Common myeloid progenitor, CD34-positive (primary cell): ENCODE results near the gene ARHGEF4.

Experiments used
- CTCF ChIA-PET: fragments of 350-600 bp; sonication (Branson Sonifier 250); formaldehyde crosslinking; loops from one replicate; lab custom pipeline; 2021; ENCODE audit warnings: antibody characterized with exemption; lab: Charles Lee
- POLR2A ChIA-PET: fragments of 350-600 bp; sonication (Branson Sonifier 250); formaldehyde crosslinking; loops from one replicate; lab custom pipeline; 2021; ENCODE audit warnings: antibody characterized with exemption; lab: Charles Lee
- DNase-seq, 3 donors: peaks; one replicate each; pipeline versions ENCODE4 v3.0.0 to v3.0.0-alpha.2; 2013
- H3K27ac ChIP-seq, 2 experiments: 1 replicate in 1 of 2; 2 replicates in 1 of 2; pipeline ENCODE4 v1.7.0; 2013; ENCODE audit warnings: inconsistent platforms in 2 of 2, low read length in 2 of 2, mild to moderate bottlenecking in 2 of 2, low read depth in 1 of 2, moderate library complexity in 1 of 2; ENCODE audit not compliant: severe bottlenecking in 2 of 2, insufficient read depth in 1 of 2, poor library complexity in 1 of 2
- H3K27me3 ChIP-seq, 5 experiments: replicated peaks in 2 of 5; 1 replicate in 3 of 5; 2 replicates in 2 of 5; pipeline versions ENCODE4 v1.6.1 to v1.7.0; 2013; ENCODE audit warnings: low read length in 4 of 5, mild to moderate bottlenecking in 2 of 5, moderate library complexity in 2 of 5, inconsistent platforms in 1 of 5; ENCODE audit not compliant: insufficient read depth in 5 of 5, control insufficient read depth in 4 of 5
- H3K36me3 ChIP-seq, 4 experiments: 1 replicate in 2 of 4; 2 replicates in 2 of 4; pipeline versions ENCODE4 v1.6.1 to v1.7.0; 2013; ENCODE audit warnings: low read length in 3 of 4, control low read depth in 1 of 4, mild to moderate bottlenecking in 1 of 4; ENCODE audit not compliant: control insufficient read depth in 4 of 4, insufficient read depth in 4 of 4
- H3K4me1 ChIP-seq, 4 experiments: 1 replicate in 3 of 4; 2 replicates in 1 of 4; pipeline versions ENCODE4 v1.6.1 to v1.7.1; 2013; ENCODE audit warnings: low read length in 3 of 4, mild to moderate bottlenecking in 3 of 4, control low read depth in 1 of 4, inconsistent platforms in 1 of 4, moderate library complexity in 1 of 4; ENCODE audit not compliant: control insufficient read depth in 4 of 4, insufficient read depth in 4 of 4; ENCODE audit errors: control extremely low read depth in 1 of 4
- H3K4me3 ChIP-seq, 7 experiments: 1 replicate in 4 of 7; 2 replicates in 3 of 7; pipeline versions ENCODE4 v1.5.1 to v1.7.0; 2013; ENCODE audit warnings: mild to moderate bottlenecking in 7 of 7, low read length in 6 of 7, moderate library complexity in 6 of 7, inconsistent platforms in 2 of 7, low read depth in 2 of 7, control low read depth in 1 of 7; ENCODE audit not compliant: insufficient read depth in 4 of 7, control insufficient read depth in 1 of 7; ENCODE audit errors: extremely low read depth in 1 of 7
- H3K9me3 ChIP-seq, 5 experiments: 1 replicate in 4 of 5; 2 replicates in 1 of 5; pipeline versions ENCODE4 v1.6.1 to v1.7.1; 2013; ENCODE audit warnings: low read length in 4 of 5, mild to moderate bottlenecking in 2 of 5, inconsistent platforms in 1 of 5, low read depth in 1 of 5, moderate library complexity in 1 of 5; ENCODE audit not compliant: control insufficient read depth in 4 of 5, insufficient read depth in 2 of 5; ENCODE audit errors: control extremely low read depth in 1 of 5
- WGBS: methylation state at CpG from one replicate; pipeline ENCODE4 v1.1.5; 2013; ENCODE audit not compliant: insufficient coverage; 5-methylcytosine and 5-hydroxymethylcytosine counted together

The ARHGEF4 gene

DNA sequence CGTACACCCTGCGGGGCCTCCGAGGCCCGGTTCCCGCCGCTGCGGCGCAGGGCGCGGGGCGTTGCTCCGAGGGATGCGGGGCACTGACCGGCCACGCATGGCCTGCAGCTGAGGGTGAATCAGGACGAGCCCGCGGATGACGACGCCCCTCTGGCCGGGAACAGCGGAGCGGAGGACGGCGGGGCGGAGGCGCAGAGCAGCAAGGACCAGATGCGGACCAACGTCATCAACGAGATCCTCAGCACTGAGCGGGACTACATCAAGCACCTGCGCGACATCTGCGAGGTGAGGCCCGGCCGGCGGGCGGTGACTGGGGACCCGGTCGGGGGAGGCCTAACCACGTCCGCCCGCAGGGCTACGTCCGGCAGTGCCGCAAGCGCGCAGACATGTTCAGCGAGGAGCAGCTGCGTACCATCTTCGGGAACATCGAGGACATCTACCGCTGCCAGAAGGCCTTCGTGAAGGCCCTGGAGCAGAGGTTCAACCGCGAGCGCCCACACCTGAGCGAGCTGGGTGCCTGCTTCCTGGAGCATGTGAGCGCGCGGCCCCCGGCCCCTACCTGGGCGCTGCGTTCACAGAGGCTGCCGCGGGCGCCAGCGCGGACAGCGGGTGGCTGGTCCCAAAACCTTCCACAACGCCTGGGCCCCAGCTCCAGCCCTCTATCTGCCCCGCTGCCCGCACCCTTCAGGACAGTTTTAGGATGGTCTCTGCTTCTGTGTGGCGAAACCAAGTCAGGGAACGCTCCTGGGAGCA is 203.4 kb downstream of the ARHGEF4 start:
- 12% methylated on average over 75 of the region's 75 CpGs for WGBS
- ChIA-PET CTCF (no interaction called here), POLR2A (no interaction called here)
- Histone ChIP-seq H3K27me3 (peaks cover 0 to 68% (median 39%) of the 10 kb centered on the region in 5 experiments), H3K4me3 (peak overlapping the region in 5 of 7 experiments; percentile 25 to 60 (median 58)), H3K4me1 (peaks cover 3 to 29% (median 28%) of the 10 kb centered on the region in 4 experiments), H3K36me3 (no peaks in the 10 kb centered on the region), H3K27ac (no peak overlapping the region), H3K9me3 (no peaks in the 10 kb centered on the region)
- peak; percentile 7 to 59 (median 43) for DNase-seq

DNA sequence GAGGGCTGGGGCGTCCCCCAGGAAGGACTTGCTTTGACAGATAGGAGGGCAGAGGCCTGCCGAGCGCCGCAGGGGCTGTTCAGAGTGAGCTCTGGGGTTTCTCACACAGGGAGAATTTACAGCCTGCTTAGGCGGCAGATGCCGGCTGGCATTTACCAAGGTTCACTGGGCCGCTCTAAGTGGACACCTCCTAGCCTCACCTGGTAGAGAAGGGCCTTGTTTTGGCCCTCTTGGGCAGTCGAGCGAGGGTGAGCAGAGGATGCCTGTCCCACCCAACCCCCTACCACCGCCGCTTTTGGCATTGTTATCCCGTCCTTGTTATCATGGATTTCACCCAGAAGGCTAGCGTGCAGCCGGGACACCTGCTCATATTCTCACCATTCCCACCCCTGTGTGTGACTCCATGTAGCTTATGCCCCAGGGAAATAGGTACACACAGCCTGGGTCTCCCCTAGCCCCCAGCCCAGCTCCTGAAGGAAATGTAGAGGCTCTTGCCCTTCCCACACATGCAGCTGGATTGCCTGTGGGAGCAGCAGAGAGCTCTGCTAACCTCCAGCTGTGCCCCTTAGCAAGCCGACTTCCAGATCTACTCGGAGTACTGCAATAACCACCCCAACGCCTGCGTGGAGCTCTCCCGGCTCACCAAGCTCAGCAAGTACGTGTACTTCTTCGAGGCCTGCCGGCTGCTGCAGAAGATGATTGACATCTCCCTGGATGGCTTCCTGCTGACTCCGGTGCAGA is 204.1 kb downstream of the ARHGEF4 start:
- H3K27ac ChIP-seq: no peak overlapping the region
- CTCF ChIA-PET: interaction anchor here (0.6 to 1.1 kb wide), 2 partner anchors 24 to 31 kb away, joined by 3 read pairs; no protein-coding TSS in a partner anchor
- H3K27me3 ChIP-seq: peaks cover 0 to 60% (median 33%) of the 10 kb centered on the region in 5 experiments
- WGBS: 64% methylated on average over 23 of the region's 23 CpGs
- H3K9me3 ChIP-seq: no peaks in the 10 kb centered on the region
- DNase-seq: peak; percentile 11 to 41 (median 23)
- POLR2A ChIA-PET: no interaction called here
- H3K4me3 ChIP-seq: peak overlapping the region in 3 of 7 experiments; percentile 58 to 60 (median 58)
- H3K36me3 ChIP-seq: no peaks in the 10 kb centered on the region
- peaks cover 3 to 27% (median 25%) of the 10 kb centered on the region in 4 experiments for H3K4me1 ChIP-seq

- peak in 1 of 3 donors; percentile 21 for DNase-seq
- peaks cover 0 to 53% (median 28%) of the 10 kb centered on the region in 5 experiments for H3K27me3 ChIP-seq
- H3K4me1 ChIP-seq: peaks cover 3 to 27% (median 25%) of the 10 kb centered on the region in 4 experiments
- H3K36me3 ChIP-seq: peaks cover 0 to 6% (median under 1%) of the 10 kb centered on the region in 4 experiments
- WGBS: 81% methylated on average over 14 of the region's 14 CpGs
- H3K27ac ChIP-seq: no peak overlapping the region
- POLR2A ChIA-PET: no interaction called here
- no peak overlapping the region for H3K4me3 ChIP-seq
- CTCF ChIA-PET: interaction anchor here (0.6 to 1.1 kb wide), 2 partner anchors 24 to 30 kb away, joined by 3 read pairs; no protein-coding TSS in a partner anchor
- no peaks in the 10 kb centered on the region for H3K9me3 ChIP-seq
Measured at GRCh38 chr2:131041402-131042147, 204.9 kb downstream of the ARHGEF4 start.

- no peak for DNase-seq
- peaks cover 0 to 46% (median 25%) of the 10 kb centered on the region in 5 experiments for H3K27me3 ChIP-seq
- WGBS: 95% methylated on average over 6 of the region's 7 CpGs
- POLR2A ChIA-PET: no interaction called here
- H3K27ac ChIP-seq: no peak overlapping the region
- H3K4me3 ChIP-seq: no peak overlapping the region
- CTCF ChIA-PET: no interaction called here
- H3K9me3 ChIP-seq: no peaks in the 10 kb centered on the region
- H3K4me1 ChIP-seq: peaks cover 3 to 27% (median 25%) of the 10 kb centered on the region in 4 experiments
- H3K36me3 ChIP-seq: peaks cover 0 to 13% (median 3%) of the 10 kb centered on the region in 4 experiments
Measured at GRCh38 chr2:131042148-131042775, 205.5 kb downstream of the ARHGEF4 start.

- H3K27me3 ChIP-seq: peaks cover 0 to 34% (median 20%) of the 10 kb centered on the region in 5 experiments
- H3K4me1 ChIP-seq: peaks cover 3 to 27% (median 25%) of the 10 kb centered on the region in 4 experiments
- peaks cover 0 to 24% (median 8%) of the 10 kb centered on the region in 4 experiments for H3K36me3 ChIP-seq
- no peak overlapping the region for H3K4me3 ChIP-seq
- no peak overlapping the region for H3K27ac ChIP-seq
- ChIA-PET POLR2A (no interaction called here), CTCF (no interaction called here)
- 93% methylated on average over 15 of the region's 18 CpGs for WGBS
- no peak for DNase-seq
- no peaks in the 10 kb centered on the region for H3K9me3 ChIP-seq
Measured at GRCh38 chr2:131043199-131044074, 206.7 kb downstream of the ARHGEF4 start.
